Gastroesophageal sphincter (tissue), 4 donors: Measurements from ENCODE around the gene CAPZB. TPM values are rescaled to one million over a fixed set of nuclear protein-coding genes. Genes with fewer than 3 reads are reported as not detected.
"Not testable (repeated sequence)": the region's sequence is repeated elsewhere in the genome, so short reads cannot be mapped to it uniquely, and the experiment has no call there.

ENCODE experiments used
- ATAC-seq: fragments of 150-250 bp; one replicate; pipeline ENCODE4 v1.9.1; 2016; ENCODE audit warnings: mild to moderate bottlenecking, moderate library complexity
- H3K27ac ChIP-seq, 4 donors: fragments of 200-600 bp; sonication (generic) in 3 of 4; 1 replicate in 3 of 4; 2 replicates in 1 of 4; pipeline ENCODE4 v1.5.1; 2016 to 2019
- H3K27me3 ChIP-seq: fragments of 200-600 bp; sonication (generic); one replicate; pipeline ENCODE4 v1.5.1; 2019
- H3K36me3 ChIP-seq, 2 donors: fragments of 200-600 bp; sonication (generic); one replicate each; pipeline ENCODE4 v1.5.1; 2019; ENCODE audit warnings: control low read depth in 1 of 2
- H3K4me1 ChIP-seq, 3 donors: fragments of 200-600 bp; sonication (generic); 1 replicate in 2 of 3; 2 replicates in 1 of 3; pipeline ENCODE4 v1.5.1; 2016 to 2019; ENCODE audit warnings: control low read depth in 2 of 3
- H3K4me3 ChIP-seq, 2 donors: fragments of 200-600 bp; sonication (generic); one replicate each; pipeline ENCODE4 v1.5.1; 2019; ENCODE audit warnings: mild to moderate bottlenecking in 1 of 2, moderate library complexity in 1 of 2
- H3K9me3 ChIP-seq, 3 donors: fragments of 200-600 bp; sonication (generic); one replicate each; pipeline ENCODE4 v1.5.1; 2017 to 2019; ENCODE audit warnings: control low read depth in 2 of 3
- EP300 ChIP-seq: sonication (generic); formaldehyde crosslinking; IDR thresholded peaks from one replicate; pipeline ENCODE4 v1.6.1; 2017; ENCODE audit warnings: antibody characterized with exemption, mild to moderate bottlenecking
- POLR2A ChIP-seq, 2 donors: fragments of 450-650 bp; IDR thresholded peaks; one replicate each; pipeline ENCODE4 v1.6.1; 2017; ENCODE audit warnings: antibody characterized with exemption in 2 of 2, mild to moderate bottlenecking in 2 of 2, moderate library complexity in 1 of 2
- POLR2AphosphoS5 ChIP-seq: sonication (generic); formaldehyde crosslinking; IDR thresholded peaks from one replicate; pipeline ENCODE4 v1.6.1; 2017; ENCODE audit warnings: antibody characterized with exemption
- WGBS, 2 donors: methylation state at CpG; one replicate each; pipeline ENCODE4 v1.1.5; 2018; ENCODE audit warnings: low coverage in 1 of 2; 5-methylcytosine and 5-hydroxymethylcytosine counted together
- total RNA-seq, 4 donors: library from RNA; depleted of rRNA; stranded (reverse); fragments of >200 nt; gene quantifications; one replicate each; pipeline ENCODE4 v1.1.0, GENCODE V29; 2016
- TF ChIP-seq, protein P1 (sequence below), 4 experiments: fragments of 200-600 bp in 2 of 4; fragments of 450-650 bp in 2 of 4; sonication (generic) in 1 of 4; IDR thresholded peaks; one replicate each; pipeline ENCODE4 v1.5.1; 2017 to 2019; ENCODE audit warnings: antibody characterized with exemption in 4 of 4, mild to moderate bottlenecking in 2 of 4, moderate library complexity in 2 of 4

CAPZB gene
- total RNA-seq, 4 donors from 2014 or later = 160 to 288 (median 184) TPM

DNA sequence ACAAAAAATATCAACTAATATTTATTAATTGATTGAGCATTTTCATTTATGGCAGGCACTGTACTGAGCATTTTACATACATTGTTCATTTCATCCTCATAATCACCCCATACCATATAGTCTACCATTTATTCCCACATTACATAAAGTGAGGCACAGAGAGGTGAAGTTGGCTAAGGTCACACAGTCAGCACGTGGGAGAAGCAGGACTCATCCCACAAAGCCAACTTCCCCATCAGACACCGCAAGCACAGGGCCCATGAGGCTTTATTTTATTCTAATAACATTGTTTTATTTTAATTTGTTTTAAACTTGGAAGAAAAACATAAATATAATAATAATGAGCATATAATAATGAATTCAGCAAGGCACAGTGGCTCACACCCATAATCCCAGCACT, 43.1 kb upstream of the CAPZB start:
- no peak for TF ChIP-seq POLR2AphosphoS5
- no peak for TF ChIP-seq EP300
- no peak for TF ChIP-seq POLR2A (IDR thresholded peaks at IDR 0.05)
- TF ChIP-seq, protein P1, sequence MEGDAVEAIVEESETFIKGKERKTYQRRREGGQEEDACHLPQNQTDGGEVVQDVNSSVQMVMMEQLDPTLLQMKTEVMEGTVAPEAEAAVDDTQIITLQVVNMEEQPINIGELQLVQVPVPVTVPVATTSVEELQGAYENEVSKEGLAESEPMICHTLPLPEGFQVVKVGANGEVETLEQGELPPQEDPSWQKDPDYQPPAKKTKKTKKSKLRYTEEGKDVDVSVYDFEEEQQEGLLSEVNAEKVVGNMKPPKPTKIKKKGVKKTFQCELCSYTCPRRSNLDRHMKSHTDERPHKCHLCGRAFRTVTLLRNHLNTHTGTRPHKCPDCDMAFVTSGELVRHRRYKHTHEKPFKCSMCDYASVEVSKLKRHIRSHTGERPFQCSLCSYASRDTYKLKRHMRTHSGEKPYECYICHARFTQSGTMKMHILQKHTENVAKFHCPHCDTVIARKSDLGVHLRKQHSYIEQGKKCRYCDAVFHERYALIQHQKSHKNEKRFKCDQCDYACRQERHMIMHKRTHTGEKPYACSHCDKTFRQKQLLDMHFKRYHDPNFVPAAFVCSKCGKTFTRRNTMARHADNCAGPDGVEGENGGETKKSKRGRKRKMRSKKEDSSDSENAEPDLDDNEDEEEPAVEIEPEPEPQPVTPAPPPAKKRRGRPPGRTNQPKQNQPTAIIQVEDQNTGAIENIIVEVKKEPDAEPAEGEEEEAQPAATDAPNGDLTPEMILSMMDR (IDR thresholded peaks at IDR 0.05) = no peak
- Histone ChIP-seq H3K9me3 (peaks cover 0 to 6% (median 0%) of the 10 kb centered on the region in 3 donors), H3K4me3 (no peak overlapping the region), H3K27ac (peak overlapping the region in 2 of 4 donors; percentile 82 to 88), H3K4me1 (peaks cover 0 to 29% (median 10%) of the 10 kb centered on the region in 3 donors), H3K27me3 (no peaks in the 10 kb centered on the region), H3K36me3 (no peaks in the 10 kb centered on the region)
- ATAC-seq = no peak
- 45 to 82% methylated on average over 2 of the region's 2 CpGs for WGBS, 2 donors

DNA sequence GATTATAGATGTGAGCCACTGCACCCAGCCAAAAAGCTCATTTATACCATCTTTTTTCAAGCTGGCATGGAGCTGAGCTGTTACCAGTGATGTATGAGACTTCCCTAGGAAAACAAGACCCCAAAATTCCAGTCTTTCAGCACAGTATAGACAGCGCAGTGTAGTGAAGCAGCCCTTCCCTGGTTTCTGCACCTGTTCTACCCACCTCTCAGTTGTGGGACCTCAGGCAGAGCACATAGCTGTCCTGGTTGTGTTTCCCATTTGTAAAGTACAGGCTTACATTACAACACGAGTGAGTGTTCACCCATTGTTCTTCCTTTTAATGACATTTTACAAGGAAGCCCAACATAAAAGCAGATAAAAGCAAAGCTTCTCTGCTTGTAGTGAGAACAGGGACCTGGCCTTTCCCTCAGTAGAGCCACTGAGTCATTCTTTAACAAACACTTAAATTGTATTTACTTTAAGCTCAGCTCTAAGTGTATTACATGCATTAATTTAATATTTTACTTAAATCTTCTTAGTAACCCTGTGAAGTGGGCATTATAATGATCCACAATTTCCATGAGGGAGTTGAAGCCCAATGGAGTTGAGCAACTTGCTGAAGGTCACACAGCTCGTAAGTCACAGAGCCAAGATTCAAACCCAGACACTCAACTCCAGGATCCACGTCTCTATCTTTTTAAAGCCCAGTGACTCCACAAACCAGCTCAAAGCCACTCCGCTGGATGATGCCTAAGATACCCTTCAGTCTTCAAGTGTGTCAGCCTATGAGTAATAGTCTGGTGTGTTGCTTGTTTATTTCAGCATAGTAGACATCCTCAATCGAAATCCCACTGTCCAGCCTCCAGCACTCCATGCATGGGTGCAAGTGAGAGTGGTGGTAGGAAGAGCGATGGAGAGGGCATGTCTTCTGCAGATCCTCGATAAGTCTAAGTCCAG, 40.5 kb upstream of the CAPZB start:
- 81 to 87% methylated on average over 7 to 8 of the region's 8 CpGs for WGBS, 2 donors
- TF ChIP-seq POLR2A (IDR thresholded peaks at IDR 0.05) (no peak), EP300 (no peak), POLR2AphosphoS5 (no peak)
- TF ChIP-seq, protein P1 (IDR thresholded peaks at IDR 0.05) = no peak

DNA sequence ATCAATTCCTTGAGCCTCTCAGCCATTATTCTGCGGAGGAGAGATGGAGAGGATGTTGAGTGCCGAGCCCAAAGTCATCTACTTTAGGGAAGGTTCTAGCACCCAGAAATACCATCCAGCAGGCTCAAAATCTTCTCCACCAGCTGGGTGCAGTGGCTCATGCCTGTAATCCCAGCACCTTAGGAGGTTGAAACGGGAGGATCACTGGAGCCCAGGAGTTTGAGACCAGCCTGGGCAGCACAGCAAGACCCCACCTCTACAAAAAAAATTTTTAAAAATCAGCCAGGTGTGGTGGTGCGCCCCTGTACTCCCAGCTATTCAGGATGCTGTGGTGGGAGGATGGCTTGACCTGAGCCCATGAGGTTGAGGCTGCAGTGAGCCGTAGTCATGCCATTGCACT, 39.5 kb upstream of the CAPZB start:
- Histone ChIP-seq H3K4me1 (peaks cover 0 to 9% (median 3%) of the 10 kb centered on the region in 3 donors), H3K4me3 (no peak overlapping the region), H3K36me3 (no peaks in the 10 kb centered on the region), H3K9me3 (no peaks in the 10 kb centered on the region), H3K27ac (no peak overlapping the region), H3K27me3 (no peaks in the 10 kb centered on the region)
- ATAC-seq = no peak
- 100% methylated on average over 3 to 4 of the region's 5 CpGs for WGBS, 2 donors
- TF ChIP-seq, protein P1 (IDR thresholded peaks at IDR 0.05) = no peak
- TF ChIP-seq POLR2A (IDR thresholded peaks at IDR 0.05) (no peak), POLR2AphosphoS5 (no peak), EP300 (no peak)

More for the DNA sequence above, 40.5 kb upstream of the CAPZB start:
- Histone ChIP-seq H3K27ac (no peak overlapping the region), H3K4me3 (no peak overlapping the region), H3K4me1 (peaks cover 0 to 13% (median 9%) of the 10 kb centered on the region in 3 donors), H3K36me3 (no peaks in the 10 kb centered on the region), H3K9me3 (no peaks in the 10 kb centered on the region), H3K27me3 (no peaks in the 10 kb centered on the region)
- no peak for ATAC-seq

DNA sequence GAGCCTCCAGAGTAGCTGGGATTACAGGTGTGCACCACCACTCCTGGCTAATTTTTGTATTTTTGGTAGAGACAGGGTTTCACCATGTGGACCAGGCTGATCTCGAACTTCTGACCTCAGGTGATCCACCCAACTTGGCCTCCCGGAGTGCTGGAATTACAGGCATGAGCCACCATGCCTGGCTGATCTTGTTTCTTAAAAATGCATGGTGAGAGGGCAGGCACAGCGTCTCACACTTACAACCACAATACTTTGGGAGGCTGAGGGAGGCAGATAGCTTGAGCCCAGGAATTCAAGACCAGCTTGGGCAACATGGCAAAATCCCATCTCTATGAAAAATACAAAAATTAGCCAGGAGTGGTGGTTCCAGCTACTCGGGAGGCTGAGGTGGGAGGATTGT, 37.2 kb upstream of the CAPZB start:
- not testable (repeated sequence) for H3K27me3 ChIP-seq, H3K36me3 ChIP-seq, H3K27ac ChIP-seq, H3K4me3 ChIP-seq, ATAC-seq, H3K9me3 ChIP-seq, H3K4me1 ChIP-seq
- 60 to 100% methylated on average over 1 of the region's 4 CpGs for WGBS, 2 donors

DNA sequence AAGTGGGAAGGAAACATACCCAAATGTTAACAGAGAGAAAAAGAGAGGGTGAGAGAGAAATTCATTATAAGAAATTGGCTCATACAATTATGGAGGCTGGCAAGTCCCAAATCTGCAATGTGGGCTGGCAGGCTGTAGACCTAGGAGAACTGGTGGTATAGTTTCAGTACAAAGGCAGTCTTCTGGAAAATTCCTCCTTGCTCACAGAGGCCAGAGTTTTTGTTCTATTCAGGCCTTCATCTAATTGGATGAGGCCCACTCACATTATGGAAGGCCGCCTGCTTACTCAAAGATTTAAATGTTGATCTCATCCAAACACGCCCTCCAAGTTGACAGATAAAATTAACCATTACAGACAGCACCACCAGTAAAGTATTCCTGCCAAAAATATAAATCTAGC, 36.1 kb upstream of the CAPZB start:
- 77 to 92% methylated on average over 2 of the region's 2 CpGs for WGBS, 2 donors
- H3K36me3 ChIP-seq = no peaks in the 10 kb centered on the region
- TF ChIP-seq EP300 (no peak), POLR2A (IDR thresholded peaks at IDR 0.05) (no peak), POLR2AphosphoS5 (no peak)
- TF ChIP-seq, protein P1 (IDR thresholded peaks at IDR 0.05) = no peak
- H3K4me1 ChIP-seq = no peaks in the 10 kb centered on the region
- H3K27me3 ChIP-seq = no peaks in the 10 kb centered on the region
- no peak overlapping the region for H3K27ac ChIP-seq
- no peak for ATAC-seq
- no peaks in the 10 kb centered on the region for H3K9me3 ChIP-seq
- no peak overlapping the region for H3K4me3 ChIP-seq
